HG03045 (cell line): ENCODE measurements around the gene MADCAM1.
"Not testable (repeated sequence)": the region's sequence is repeated elsewhere in the genome, so short reads cannot be mapped to it uniquely, and the experiment has no call there.

Source experiments
- ATAC-seq: cut with Tn5 transposase; IDR thresholded peaks from one replicate; pipeline ENCODE4 v1.9.1; 2021; ENCODE audit warnings: mild to moderate bottlenecking, moderate library complexity; ENCODE audit not compliant: unreplicated experiment

MADCAM1 gene

GRCh38 chr19:496112-496665, at the start of gene MADCAM1:
Gene MADCAM1 (plus strand): TSS chr19:496486. CDS start chr19:496500, 14 bp downstream.
- ATAC-seq, result no peak

GRCh38 chr19:447064-447426, 49.2 kb upstream of the MADCAM1 start:
- no peak for ATAC-seq

GRCh38 chr19:447816-448560, 48.3 kb upstream of the MADCAM1 start:
- ATAC-seq, result no peak

GRCh38 chr19:449916-450315, 46.4 kb upstream of the MADCAM1 start:
- no peak for ATAC-seq

GRCh38 chr19:450912-451481, 45.3 kb upstream of the MADCAM1 start:
- ATAC-seq, result not testable (repeated sequence)

- ATAC-seq, result no peak
Measured at GRCh38 chr19:452829-453228, 43.5 kb upstream of the MADCAM1 start.

- no peak for ATAC-seq
Measured at GRCh38 chr19:453606-454005, 42.7 kb upstream of the MADCAM1 start.

- ATAC-seq, result no peak
Measured at GRCh38 chr19:455031-455705, 41.1 kb upstream of the MADCAM1 start.

GRCh38 chr19:455851-456546, 40.3 kb upstream of the MADCAM1 start:
- no peak for ATAC-seq

- ATAC-seq, result no peak
Measured at GRCh38 chr19:456547-457110, 39.7 kb upstream of the MADCAM1 start.

- no peak for ATAC-seq
Measured at GRCh38 chr19:457636-458035, 38.6 kb upstream of the MADCAM1 start.

GRCh38 chr19:458091-459042, 37.9 kb upstream of the MADCAM1 start:
- no peak for ATAC-seq

GRCh38 chr19:459724-460511, 36.4 kb upstream of the MADCAM1 start:
- no peak for ATAC-seq

- ATAC-seq, result no peak
Measured at GRCh38 chr19:460877-461720, 35.2 kb upstream of the MADCAM1 start, which contains the start of gene SHC2. Gene SHC2 (minus strand): TSS chr19:461033. CDS start chr19:460996, 37 bp downstream.

GRCh38 chr19:461721-462551, 34.4 kb upstream of the MADCAM1 start:
- ATAC-seq, result no peak

- no peak for ATAC-seq
Measured at GRCh38 chr19:463483-464207, 32.6 kb upstream of the MADCAM1 start.

- ATAC-seq, result no peak
Measured at GRCh38 chr19:464208-464545, 32.1 kb upstream of the MADCAM1 start.
